NCI-H2081 (cell line): ENCODE measurements around the gene CDK7.
"Not testable (repeated sequence)": the region's sequence is repeated elsewhere in the genome, so short reads cannot be mapped to it uniquely, and the experiment has no call there.

Experiments
- DNase-seq, 2 experiments: peaks; one replicate each; lab custom pipeline; 2025; lab: John Stamatoyannopoulos, UW

Gene CDK7

DNA sequence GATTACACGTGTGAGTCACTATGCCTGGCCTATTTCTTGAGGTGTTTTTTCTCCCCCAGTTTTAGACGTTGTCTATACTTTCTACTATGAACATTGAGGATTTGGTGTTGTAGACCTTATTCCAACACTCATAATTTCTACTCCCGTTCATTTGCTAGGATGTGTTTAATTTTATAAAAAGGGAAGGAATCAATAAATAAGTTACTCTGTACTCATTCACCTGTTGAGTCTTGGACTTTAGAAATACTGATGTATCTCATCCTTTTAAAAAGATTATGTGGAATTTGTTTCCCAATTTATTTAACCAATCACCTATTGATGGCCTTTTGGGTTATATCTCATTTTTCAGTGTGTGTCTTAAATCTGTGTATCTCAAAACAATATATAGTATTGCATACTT, 3.2 kb downstream of the CDK7 start:
- DNase-seq, result no peak

DNA sequence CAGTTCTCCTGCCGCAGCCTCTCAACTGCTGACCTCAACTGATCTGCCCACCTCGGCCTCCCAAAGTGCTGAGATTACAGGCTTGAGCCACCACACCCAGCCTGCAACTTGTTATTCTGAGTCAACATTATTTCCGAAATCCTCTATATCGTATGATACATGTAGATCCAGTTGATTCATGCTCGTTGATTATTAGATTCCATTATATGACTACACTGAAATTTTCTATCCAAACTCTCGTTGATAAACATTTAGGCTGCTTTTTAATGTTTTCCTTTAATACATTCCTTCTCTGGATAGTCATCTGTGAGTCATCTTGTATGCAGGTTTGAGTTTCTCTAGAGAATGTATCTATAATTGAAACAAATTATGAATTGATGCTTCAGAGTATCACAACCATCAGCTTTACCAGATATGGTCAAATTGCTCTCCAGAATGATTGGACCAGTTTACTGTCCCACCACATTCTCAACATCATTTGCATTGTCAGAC, 4.1 kb downstream of the CDK7 start:
- DNase-seq, result no peak

DNA sequence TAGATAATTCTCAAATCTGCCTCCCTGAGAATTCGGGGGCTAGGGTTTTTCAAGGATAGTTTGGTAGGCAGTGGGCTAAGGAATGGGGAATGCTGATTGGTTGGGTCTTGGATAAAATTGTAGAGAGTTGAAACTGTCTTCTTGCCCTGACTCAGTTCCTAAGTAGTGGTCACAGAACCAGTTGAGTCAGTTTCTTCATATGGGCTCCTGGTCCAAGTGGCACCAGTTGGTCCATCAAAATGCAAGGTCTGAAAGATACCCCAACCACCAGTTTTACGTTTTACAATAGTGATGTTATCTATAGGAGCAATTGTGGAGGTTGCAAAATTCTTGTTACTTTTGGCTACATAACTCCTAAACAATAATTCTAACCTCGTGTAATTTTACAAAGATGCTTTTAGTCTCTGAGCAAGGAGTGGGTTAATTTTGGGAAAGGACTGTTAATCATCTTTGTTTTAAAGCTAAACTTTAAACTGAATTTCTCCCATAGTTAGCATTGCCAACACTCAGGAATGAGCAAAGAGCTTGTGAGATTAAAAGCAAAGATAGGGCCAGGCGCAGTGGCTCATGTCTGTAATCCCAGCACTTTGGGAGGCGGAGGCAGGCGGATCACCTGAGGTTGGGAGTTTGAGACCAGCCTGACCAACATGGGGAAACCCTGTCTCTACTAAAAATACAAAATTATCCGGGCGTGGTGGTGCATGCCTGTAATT, 7.7 kb downstream of the CDK7 start:
- no peak for DNase-seq

DNA sequence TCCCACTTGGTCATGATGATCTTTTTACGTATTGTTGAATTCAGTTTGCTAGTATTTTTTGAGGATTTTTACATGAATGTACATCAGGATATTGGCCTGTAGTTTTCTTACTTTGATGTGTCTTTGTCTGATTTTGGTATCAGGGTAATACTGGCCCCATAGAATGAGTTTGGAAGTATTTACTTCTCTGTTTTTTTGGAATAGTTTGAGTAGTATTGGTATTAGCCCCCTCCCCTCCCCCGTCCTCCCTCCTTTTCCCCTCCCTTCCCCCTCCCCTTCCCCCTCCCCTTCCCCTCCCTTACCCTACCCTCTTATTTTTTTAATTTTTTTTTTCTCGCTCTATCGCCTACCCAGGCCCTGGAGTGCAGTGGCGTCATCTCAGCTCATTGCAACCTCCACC, 10.3 kb downstream of the CDK7 start:
- no peak for DNase-seq

DNA sequence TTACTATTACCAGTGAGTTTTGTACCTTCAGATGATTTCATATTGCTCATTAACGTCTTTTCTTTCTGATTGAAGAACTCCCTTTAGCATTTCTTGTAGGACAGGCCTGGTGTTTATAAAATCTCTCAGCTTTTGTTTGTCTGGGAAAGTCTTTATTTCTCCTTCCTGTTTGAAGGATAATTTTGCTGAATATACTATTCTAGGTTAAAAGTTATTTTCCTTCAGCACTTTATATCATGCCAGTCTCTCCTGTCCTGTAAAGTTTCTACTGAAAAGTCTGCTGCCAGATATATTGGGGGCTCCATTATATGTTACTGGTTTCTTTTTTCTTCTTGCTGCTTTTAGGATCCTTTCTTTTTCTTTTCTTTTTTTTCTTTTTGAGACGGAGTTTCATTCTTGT, 13.3 kb downstream of the CDK7 start:
- DNase-seq, result no peak

DNA sequence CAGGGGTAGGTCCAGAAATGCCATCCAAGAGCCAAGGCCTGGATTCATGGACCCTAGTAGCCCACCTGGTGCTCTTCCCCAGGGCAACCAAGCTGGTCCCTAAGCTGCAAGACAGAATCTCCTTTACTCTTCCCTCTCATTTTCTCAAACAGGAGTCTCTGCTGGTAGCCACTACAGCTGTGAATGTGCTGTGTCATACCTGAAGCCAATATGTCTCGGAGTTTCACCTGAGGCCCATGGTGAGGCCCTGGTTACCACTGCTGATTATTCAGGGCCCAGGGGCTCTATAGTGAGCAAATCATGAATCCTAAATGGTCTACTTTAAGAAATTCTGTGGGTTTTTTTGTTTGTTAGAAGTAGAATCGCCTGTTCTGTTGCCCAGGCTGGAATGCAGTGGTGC, 15.9 kb downstream of the CDK7 start:
- no peak for DNase-seq

DNA sequence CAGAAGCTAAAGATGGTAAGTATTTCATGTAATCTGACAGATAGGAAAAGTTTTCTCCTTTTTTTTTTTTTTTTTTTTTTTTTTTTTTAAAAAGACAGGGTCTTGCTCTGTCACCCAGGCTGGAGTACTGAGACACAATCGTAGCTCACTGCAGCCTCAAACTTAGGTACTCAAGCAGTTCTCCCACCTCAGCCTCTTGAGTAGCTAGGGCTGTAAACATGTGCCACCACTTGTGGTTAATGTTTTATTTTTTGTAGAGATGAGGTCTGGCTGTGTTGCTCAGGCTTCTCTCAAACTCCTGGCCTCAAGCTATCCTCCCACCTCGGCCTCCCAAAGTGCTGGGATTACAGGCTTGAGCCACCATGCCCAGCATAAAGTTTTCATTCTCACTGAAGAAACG, 17.8 kb downstream of the CDK7 start:
- DNase-seq, result no peak

DNA sequence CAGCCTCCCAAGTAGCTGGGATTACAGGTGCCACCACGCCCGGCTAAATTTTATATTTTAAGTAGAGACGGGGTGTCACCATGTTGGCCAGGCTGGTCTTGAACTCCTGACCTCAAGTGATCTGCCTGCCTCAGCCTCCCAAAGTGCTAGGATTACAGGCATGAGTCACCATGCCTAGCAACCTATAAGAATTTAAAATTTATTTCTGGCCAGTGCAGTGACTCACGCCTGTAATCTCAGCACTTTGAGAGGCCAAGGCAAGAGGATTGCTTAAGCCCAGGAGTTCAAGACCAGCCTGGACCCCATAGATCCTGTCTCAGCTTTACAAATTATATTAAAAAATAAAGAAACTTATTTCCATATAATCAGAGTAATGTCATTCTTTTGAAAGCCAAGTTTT, 21.3 kb downstream of the CDK7 start:
- DNase-seq, result not testable (repeated sequence)

DNA sequence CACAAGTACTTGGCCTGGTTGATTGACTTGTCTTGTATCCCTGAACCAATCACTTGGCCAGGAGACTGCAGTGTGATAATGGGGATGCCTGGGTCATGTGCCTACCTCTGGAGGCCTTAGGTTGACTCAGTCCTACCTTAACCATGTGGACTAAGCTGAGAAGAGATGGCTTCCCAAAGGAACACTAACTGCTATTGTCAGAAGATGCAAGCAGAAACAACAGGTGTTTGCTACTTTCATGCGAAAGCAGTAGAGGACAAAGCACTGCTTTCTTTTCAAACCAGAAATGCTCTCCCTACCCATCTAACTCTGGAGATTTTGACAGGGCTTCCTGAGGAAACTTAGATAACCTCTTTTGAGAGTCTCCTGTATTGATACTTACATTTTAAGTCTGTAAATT, 22.9 kb downstream of the CDK7 start:
- DNase-seq, result no peak

DNA sequence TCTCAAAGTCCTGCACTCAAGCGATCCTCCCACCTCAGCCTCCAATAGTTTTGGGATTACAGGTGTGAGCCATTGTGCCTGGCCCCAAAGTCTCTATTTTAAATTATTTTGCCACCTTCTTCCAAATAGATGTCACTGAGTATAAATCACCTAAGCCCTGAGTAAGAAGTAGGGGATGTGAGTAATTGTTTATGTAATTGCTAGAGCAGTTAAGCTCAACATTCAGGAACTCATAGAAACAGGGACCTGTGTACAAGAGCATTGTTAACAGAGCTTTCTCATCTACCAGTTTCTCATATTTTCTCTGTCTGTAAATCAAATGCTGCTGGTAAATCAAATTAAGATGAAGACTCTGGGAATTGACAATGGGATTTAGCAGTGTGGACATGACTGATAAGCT, 26.3 kb downstream of the CDK7 start:
- no peak for DNase-seq

DNA sequence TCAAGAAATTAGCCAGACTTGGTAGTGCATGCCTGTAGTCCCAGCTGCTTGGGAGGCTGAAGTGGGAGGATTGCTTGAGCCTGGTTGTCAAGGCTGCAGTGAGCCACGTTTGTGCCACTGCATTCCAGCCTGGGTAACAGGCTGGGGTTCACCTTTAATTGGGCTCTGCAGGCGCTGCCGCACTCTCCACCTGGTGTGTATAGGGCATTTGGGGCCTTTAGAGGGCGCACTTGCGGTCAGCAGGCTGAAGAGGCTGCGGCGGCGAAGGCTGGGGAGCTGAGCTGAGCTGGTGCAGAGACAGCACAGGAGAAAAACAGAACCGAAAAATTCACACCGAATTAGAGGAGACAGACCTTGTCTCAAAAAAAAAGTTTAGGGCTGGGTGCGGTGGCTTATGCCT, 31.2 kb downstream of the CDK7 start:
- no peak for DNase-seq

DNA sequence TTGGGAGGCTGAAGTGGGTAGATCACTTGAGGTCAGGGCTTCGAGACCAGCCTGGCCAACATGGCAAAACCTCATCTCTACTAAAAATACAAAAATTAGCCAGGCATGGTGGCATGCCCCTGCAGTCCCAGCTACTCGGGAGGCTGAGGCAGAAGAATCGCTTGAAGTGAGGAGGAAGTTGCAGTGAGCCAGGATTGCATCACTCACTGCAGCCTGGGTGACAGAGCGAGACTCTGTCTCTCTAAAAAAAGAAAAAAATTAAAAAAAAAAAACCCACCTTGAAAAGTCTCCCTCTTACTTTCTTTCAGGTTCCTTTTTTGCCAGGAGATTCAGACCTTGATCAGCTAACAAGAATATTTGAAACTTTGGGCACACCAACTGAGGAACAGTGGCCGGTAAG, 34.2 kb downstream of the CDK7 start:
- DNase-seq, result no peak

DNA sequence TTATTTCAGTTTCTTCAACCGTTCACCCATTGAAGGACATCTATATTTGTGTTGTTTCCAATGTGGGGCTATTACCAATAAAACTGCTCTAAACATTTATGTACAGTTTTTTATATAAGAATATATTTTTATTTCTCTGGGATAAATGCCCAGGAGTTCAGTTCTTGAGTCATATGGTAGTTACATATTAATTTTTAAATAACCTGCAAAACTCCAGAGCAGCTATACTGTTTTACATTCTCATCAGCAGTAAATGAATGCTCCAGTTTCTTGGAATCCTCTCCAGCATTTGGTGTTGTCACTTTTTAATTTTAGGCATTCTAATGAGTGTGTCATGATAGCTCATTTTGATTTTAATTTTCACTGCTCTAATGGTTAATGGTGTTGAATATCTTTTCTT, 36.2 kb downstream of the CDK7 start:
- no peak for DNase-seq

DNA sequence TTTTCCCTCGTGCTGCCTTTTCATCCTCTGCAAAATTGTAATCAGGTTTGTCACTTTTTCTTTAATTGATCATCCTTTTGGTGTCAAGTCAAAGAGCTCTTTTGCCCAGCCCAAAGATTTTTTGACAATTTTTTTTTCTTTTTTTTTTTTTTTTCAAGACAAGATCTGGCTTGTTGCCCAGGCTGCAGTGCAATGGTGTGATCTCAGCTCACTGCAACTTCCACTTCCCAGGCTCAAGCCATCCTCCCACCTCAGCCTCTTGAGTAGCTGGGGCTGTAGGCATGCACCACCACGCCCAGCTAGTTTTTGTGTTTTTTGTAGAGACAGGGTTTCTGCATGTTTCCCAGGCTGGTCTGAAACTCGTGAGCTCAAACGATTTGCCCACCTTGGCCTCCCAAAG, 36.7 kb downstream of the CDK7 start:
- no peak for DNase-seq

DNA sequence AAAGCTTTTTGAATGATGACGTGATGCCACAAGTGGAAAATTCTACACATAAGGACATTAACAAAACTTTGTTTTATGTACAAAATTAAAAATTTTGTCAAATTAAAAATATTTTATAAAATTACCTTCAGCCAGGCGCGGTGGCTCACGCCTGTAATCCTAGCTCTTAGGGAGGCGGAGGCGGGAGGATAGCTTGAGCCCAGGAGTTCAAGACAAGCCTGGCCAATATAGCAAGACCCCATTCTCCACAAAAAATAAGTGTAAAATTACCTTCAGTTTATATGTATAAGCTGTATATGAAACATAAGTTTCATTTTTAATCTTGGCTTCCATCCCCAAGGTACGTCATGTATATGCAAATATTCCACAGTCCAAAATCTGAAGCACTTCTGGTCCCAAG, 40.9 kb downstream of the CDK7 start:
- DNase-seq, result no peak

DNA sequence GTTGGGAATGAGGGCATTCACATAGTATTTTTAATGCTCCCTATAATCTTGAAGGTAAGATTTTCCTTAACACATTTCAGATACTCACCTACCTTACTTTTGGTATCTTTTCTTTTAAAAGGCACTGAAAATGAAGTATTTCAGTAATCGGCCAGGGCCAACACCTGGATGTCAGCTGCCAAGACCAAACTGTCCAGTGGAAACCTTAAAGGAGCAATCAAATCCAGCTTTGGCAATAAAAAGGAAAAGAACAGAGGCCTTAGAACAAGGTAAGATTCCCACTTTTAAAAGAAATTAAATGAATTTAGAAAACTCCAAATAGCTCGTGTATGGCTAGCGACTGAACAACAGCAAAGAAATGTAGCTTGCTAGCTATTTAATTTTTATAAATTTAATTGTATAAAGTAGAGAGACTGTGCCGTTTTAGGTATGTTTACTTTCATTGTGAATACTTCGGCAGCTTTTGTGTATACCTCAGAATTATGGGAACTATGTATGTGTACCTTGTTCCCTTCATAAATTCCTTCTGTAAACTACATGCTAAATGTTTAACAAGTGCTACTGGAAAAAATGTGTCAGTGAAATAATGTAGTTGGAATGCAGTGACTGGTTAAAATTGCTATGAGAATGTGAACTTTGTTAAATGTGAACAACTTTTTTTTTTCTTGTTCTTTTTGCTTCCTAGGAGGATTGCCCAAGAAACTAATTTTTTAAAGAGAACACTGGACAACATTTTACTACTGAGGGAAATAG, 41.9 kb downstream of the CDK7 start:
- DNase-seq, result no peak

DNA sequence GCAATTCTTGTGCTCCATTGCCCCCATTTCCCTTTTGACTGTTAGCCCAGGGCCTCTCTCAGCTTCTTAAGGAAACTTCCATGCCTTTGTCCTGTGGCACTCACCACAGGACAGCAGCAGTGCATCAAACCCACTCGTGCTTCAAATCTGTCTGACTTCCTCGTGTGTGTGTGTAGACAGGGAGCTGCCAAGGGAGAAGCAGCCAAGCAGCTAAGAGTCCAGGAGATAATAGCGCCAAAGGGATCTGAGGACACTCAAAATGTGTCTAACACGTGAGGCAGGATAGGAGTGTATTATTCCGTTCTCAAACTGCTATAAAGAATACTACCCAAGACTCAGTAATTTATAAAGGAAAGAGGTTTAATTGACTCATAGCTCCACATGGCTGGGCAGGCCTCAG, 44.8 kb downstream of the CDK7 start:
- no peak for DNase-seq

DNA sequence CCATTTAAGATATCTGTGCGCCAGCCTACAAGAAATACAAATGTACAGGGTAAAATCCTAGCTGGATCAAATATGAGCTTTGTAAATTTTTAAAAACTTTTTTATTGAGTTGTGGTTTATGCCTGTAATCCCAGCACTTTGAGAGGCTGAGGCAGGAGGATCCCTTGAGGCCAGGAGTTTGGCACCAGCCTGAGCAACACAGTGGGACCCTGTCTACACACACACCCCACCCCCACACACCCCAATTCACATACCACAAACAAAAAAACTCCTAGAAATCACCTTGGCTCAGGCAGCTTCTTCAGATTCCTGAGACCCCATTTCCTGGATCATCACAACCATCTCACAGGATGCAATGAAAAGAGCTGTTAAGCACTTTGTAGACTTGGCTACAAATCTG, 46.4 kb downstream of the CDK7 start:
- DNase-seq, result no peak

DNA sequence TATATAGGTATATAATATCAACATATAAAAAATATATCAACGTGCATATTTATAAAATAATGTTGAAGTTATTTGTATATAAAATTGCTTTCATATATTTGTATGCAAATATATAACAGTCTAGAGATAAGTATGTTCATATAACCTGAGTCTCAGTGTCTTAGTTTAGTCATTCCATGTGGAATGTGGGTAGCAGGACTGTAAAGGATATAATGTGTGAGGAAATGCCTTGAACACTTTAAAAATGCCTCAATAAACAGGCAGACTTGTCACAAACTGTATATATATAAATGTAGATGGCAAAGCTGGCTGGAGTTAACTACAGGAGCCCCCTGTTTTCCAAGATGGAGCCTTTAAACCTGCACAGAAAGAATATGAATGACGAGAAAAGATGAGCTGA, 49.5 kb downstream of the CDK7 start:
- no peak for DNase-seq

DNA sequence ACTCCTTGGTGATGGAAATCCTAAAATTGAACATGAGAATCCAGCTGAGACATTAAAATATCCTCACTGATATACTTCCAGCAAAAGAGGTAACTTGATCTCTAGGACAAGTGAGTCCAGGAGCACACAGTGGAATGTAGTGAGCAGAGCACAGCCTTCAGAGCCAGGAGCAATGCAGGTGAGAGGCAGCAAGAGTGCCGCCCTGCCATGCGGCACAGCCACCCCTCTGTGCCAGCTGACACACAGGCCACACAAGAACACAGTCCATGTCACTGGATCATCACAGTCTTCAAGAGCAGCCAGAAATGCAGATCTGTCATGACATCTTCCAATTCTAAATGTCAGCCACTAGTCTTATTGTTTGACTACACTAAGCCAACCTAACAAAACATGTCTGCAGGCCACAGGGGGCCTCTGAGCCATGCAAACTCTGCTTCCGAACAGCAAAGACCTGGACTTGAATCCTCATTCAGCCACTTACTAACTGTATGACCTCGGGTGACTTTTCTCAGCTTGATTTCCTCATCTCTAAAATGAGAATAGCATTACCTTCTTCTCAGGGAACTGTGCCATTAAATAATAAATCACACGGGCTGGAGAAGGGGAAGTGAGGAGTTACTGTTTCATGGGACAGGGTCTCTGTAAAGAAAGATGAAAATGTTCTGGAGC, 50.9 kb downstream of the CDK7 start:
- DNase-seq, result no peak

DNA sequence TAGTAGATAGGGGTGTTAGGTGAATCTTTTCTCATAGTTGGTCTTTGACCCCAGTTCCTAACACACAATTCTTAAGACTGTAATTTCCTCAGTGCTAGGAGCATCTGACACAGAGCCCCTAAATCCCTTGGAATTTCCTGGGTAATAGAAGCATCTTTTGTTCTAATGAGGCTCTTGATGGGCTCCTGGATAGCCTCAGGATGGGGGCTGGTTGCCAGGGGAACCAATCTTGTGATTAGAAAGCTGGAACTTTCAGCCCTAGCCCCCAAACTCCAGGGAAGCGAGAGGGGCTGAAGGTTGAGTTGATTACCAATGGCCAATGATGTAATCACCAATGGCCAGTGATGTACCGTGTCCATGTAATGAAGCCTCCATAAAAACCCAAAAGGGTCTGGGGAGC, 53.4 kb downstream of the CDK7 start:
- DNase-seq, result no peak

DNA sequence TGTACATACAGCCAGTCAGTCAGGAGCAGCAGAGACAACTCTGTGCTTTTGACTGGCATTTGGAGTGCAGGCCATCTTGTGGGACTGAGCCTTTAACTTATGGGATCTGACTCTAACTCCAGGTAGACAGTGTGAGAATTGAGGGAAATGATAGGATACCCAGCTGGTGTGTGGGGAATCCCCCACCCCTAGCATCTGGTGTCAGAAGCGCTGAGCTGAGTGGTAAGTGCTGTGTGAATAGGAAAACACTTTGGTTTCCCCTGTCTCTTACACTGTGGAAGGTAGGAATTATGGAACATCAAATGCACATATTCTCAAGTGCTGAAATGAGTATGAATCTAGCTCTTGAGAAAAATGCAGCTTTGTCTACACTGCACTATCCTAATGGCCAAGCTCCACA, 54.0 kb downstream of the CDK7 start:
- no peak for DNase-seq

DNA sequence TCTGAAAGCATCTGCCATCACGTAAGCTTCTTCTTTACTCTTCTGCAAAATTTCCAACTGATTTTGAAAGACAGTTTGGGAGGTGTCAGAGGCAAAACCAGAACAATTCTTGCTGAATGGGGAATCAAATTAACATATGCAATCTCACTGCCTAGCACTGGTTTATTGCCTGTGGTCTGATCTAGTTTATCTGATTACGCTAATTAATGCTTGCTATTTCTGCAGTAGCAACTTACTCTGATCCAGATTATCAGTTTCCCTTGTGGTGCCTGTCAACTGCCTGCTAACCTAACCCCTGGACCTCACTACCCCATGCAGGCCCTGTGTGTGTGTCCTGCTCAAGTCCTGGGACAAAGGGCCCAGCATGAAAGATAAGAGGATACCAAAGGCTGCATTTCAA, 57.6 kb downstream of the CDK7 start:
- DNase-seq, result no peak
